ENCODE data around the gene MCIDAS. TPM values are rescaled to one million over a fixed set of nuclear protein-coding genes. Genes with fewer than 3 reads are reported as not detected.

Gene MCIDAS
- total RNA-seq, 3 donors from 2014 or later, result 0.73 to 0.98 TPM; not detected in 1

GRCh38 chr5:55232271-55232984 is 5.3 kb upstream of the MCIDAS start:
- DNase-seq (ENCODE audit: low spot score in 2 of 2), result no peak
- H3K27ac ChIP-seq, result peak overlapping the region; percentile 66 to 78
- no peaks in the 10 kb centered on the region for H3K9me3 ChIP-seq
- H3K27me3 ChIP-seq, result peaks cover 2 to 31% of the 10 kb centered on the region in 2 donors
- H3K36me3 ChIP-seq, result no peaks in the 10 kb centered on the region
- TF ChIP-seq POLR2A (IDR thresholded peaks at IDR 0.05) (no peak), POLR2AphosphoS5 (IDR thresholded peaks at IDR 0.05) (no peak), CTCF (IDR thresholded peaks at IDR 0.05) (no peak)
- intact Hi-C loops (cut with DNase I; ENCODE audit: low total_unique reads), result no loop called here
- H3K4me1 ChIP-seq, result no peaks in the 10 kb centered on the region
- H3K4me3 ChIP-seq, result peak overlapping the region; percentile 40 to 83 (median 73)

GRCh38 chr5:55231919-55232270 is 4.8 kb upstream of the MCIDAS start:
- TF ChIP-seq CTCF (IDR thresholded peaks at IDR 0.05) (no peak), POLR2A (IDR thresholded peaks at IDR 0.05) (no peak), POLR2AphosphoS5 (IDR thresholded peaks at IDR 0.05) (no peak)

GRCh38 chr5:55231029-55231918 is 4.2 kb upstream of the MCIDAS start:
- Histone ChIP-seq H3K4me3 (peak overlapping the region in 2 of 3 donors; percentile 73 to 83), H3K4me1 (no peaks in the 10 kb centered on the region), H3K9me3 (no peaks in the 10 kb centered on the region), H3K27me3 (peaks cover 2 to 42% of the 10 kb centered on the region in 2 donors), H3K36me3 (no peaks in the 10 kb centered on the region), H3K27ac (no peak overlapping the region)
- no peak for TF ChIP-seq POLR2A (IDR thresholded peaks at IDR 0.05)
- TF ChIP-seq POLR2AphosphoS5 (IDR thresholded peaks at IDR 0.05), result no peak
- no peak for TF ChIP-seq CTCF (IDR thresholded peaks at IDR 0.05)
- no peak for DNase-seq (ENCODE audit: low spot score in 2 of 2)
- intact Hi-C loops (cut with DNase I; ENCODE audit: low total_unique reads), result no loop called here

More at GRCh38 chr5:55231919-55232270, 4.8 kb upstream of the MCIDAS start:
- no peaks in the 10 kb centered on the region for H3K4me1 ChIP-seq
- intact Hi-C loops (cut with DNase I; ENCODE audit: low total_unique reads), result no loop called here
- H3K4me3 ChIP-seq, result peak overlapping the region in 2 of 3 donors; percentile 73 to 83
- no peaks in the 10 kb centered on the region for H3K36me3 ChIP-seq
- no peaks in the 10 kb centered on the region for H3K9me3 ChIP-seq
- peaks cover 2 to 36% of the 10 kb centered on the region in 2 donors for H3K27me3 ChIP-seq
- DNase-seq (ENCODE audit: low spot score in 2 of 2), result no peak
- no peak overlapping the region for H3K27ac ChIP-seq

- no peak for DNase-seq (ENCODE audit: low spot score in 2 of 2)
- H3K4me3 ChIP-seq, result no peak overlapping the region
- no peak overlapping the region for H3K27ac ChIP-seq
- no peaks in the 10 kb centered on the region for H3K4me1 ChIP-seq
- no peaks in the 10 kb centered on the region for H3K9me3 ChIP-seq
- no peak for TF ChIP-seq POLR2A (IDR thresholded peaks at IDR 0.05)
- TF ChIP-seq POLR2AphosphoS5 (IDR thresholded peaks at IDR 0.05), result no peak
- TF ChIP-seq CTCF (IDR thresholded peaks at IDR 0.05), result no peak
- intact Hi-C loops (cut with DNase I; ENCODE audit: low total_unique reads), result no loop called here
- H3K27me3 ChIP-seq, result peaks cover 2 to 51% of the 10 kb centered on the region in 2 donors
- H3K36me3 ChIP-seq, result no peaks in the 10 kb centered on the region
Observed at GRCh38 chr5:55230086-55230629, 3.0 kb upstream of the MCIDAS start.

Data from breast epithelium (tissue), 4 donors.